Endothelial cell of umbilical vein (primary cell): Measurements from ENCODE around the gene PARD3B. TPM values are rescaled to one million over a fixed set of nuclear protein-coding genes. Genes with fewer than 3 reads are reported as not detected.

Source experiments
- BruUV-seq: library from RNA; stranded (reverse); fragments of 400-500 nt; replicated peaks from 2 replicates; lab custom pipeline; 2021; lab: Mats Ljungman, UMichigan
- CTCF ChIA-PET: fragments of 300-600, 350-600 bp; sonication (Branson Sonifier 250); formaldehyde crosslinking; loops from one replicate; lab custom pipeline; 2021; ENCODE audit warnings: antibody characterized with exemption, inconsistent platforms; lab: Charles Lee
- POLR2A ChIA-PET: fragments of 300-600, 350-600 bp; sonication (Branson Sonifier 250); formaldehyde crosslinking; loops from one replicate; lab custom pipeline; 2021; ENCODE audit warnings: antibody characterized with exemption, inconsistent platforms; lab: Charles Lee
- DNase-seq: peaks from one replicate; pipeline ENCODE4 v3.0.0-alpha.2; 2011; ENCODE audit warnings: low read depth, low spot score
- FAIRE-seq: peaks from 2 replicates; lab custom pipeline; 2011; peaks lifted over from hg19 to GRCh38; lab: Jason Lieb, UNC
- H2AFZ ChIP-seq: 2 replicates; pipeline ENCODE4 v1.6.0; 2012; ENCODE audit warnings: low read depth, low read length, control low read depth, inconsistent platforms
- H3K27ac ChIP-seq: 2 replicates; pipeline ENCODE4 v1.5.1; 2011; ENCODE audit warnings: low read depth, mild to moderate bottlenecking, control low read depth, low read length, moderate library complexity; ENCODE audit not compliant: insufficient read depth
- H3K27me3 ChIP-seq, 2 experiments: 2 replicates each; pipeline versions ENCODE4 v1.6.0 to v1.6.1; 2011; ENCODE audit warnings: low read length in 2 of 2, mixed read lengths in 1 of 2; ENCODE audit not compliant: control insufficient read depth in 2 of 2, insufficient read depth in 2 of 2
- H3K36me3 ChIP-seq, 2 experiments: 2 replicates in 1 of 2; 3 replicates in 1 of 2; pipeline ENCODE4 v1.5.1; 2011; ENCODE audit warnings: low read length in 2 of 2, mild to moderate bottlenecking in 1 of 2, moderate library complexity in 1 of 2; ENCODE audit not compliant: control insufficient read depth in 2 of 2, insufficient read depth in 2 of 2; ENCODE audit errors: extremely low read depth in 1 of 2
- H3K4me1 ChIP-seq: 3 replicates; pipeline ENCODE4 v1.5.1; 2011; ENCODE audit warnings: mild to moderate bottlenecking, low read length; ENCODE audit not compliant: control insufficient read depth, insufficient read depth; ENCODE audit errors: extremely low read depth
- H3K4me2 ChIP-seq: 2 replicates; pipeline ENCODE4 v1.6.1; 2011; ENCODE audit warnings: low read length, control low read depth, mixed read lengths; ENCODE audit not compliant: insufficient read depth
- H3K4me3 ChIP-seq, 3 experiments: fragments of 200-600 bp in 1 of 3; sonication (generic), shearing (Covaris generic) in 1 of 3; replicated peaks in 1 of 3; 2 replicates each; pipeline ENCODE4 v1.5.1; 2011 to 2016; ENCODE audit warnings: control low read depth in 3 of 3, low read length in 3 of 3, mild to moderate bottlenecking in 2 of 3, inconsistent platforms in 1 of 3, low read depth in 1 of 3, moderate library complexity in 1 of 3; ENCODE audit not compliant: insufficient read depth in 1 of 3
- H3K79me2 ChIP-seq: 2 replicates; pipeline ENCODE4 v1.6.0; 2012; ENCODE audit warnings: low read length, inconsistent platforms; ENCODE audit not compliant: control insufficient read depth, insufficient read depth
- H3K9ac ChIP-seq: replicated peaks from 2 replicates; pipeline ENCODE3; 2011; ENCODE audit warnings: low read length, control low read depth; ENCODE audit not compliant: insufficient read depth; ENCODE audit errors: extremely low read depth
- H3K9me1 ChIP-seq: replicated peaks from 3 replicates; pipeline ENCODE4 v1.6.0; 2011; ENCODE audit warnings: mild to moderate bottlenecking, low read length; ENCODE audit not compliant: control insufficient read depth, insufficient read depth; ENCODE audit errors: extremely low read depth
- H3K9me3 ChIP-seq: replicated peaks from 2 replicates; pipeline ENCODE4 v1.5.1; 2012; ENCODE audit warnings: low read length, inconsistent platforms; ENCODE audit not compliant: control insufficient read depth, insufficient read depth
- H4K20me1 ChIP-seq: replicated peaks from 2 replicates; pipeline ENCODE3; 2011; ENCODE audit warnings: mild to moderate bottlenecking, low read length; ENCODE audit not compliant: control insufficient read depth, insufficient read depth; ENCODE audit errors: extremely low read depth
- CTCF ChIP-seq, 2 donors: IDR thresholded peaks; 1 replicate in 1 of 2; 2 replicates in 1 of 2; pipeline ENCODE4 v1.5.1; 2011; ENCODE audit warnings: low read length in 2 of 2, mild to moderate bottlenecking in 2 of 2, moderate library complexity in 2 of 2, control low read depth in 1 of 2, inconsistent platforms in 1 of 2, low read depth in 1 of 2; ENCODE audit not compliant: insufficient read depth in 1 of 2; ENCODE audit errors: extremely low read depth in 1 of 2
- EZH2 ChIP-seq: IDR thresholded peaks from 2 replicates; pipeline ENCODE4 v1.6.1; 2012; ENCODE audit warnings: borderline replicate concordance, low read depth, mild to moderate bottlenecking, moderate library complexity, low read length, inconsistent platforms; ENCODE audit not compliant: severe bottlenecking
- FOS ChIP-seq: IDR thresholded peaks from 2 replicates; pipeline ENCODE4 v1.6.1; 2011; ENCODE audit warnings: mild to moderate bottlenecking, low read length, moderate library complexity, borderline replicate concordance; ENCODE audit not compliant: insufficient read depth
- GATA2 ChIP-seq: IDR thresholded peaks from 2 replicates; pipeline ENCODE4 v1.7.0; 2011; ENCODE audit warnings: low read depth, mild to moderate bottlenecking, moderate library complexity, mixed read lengths, low read length; ENCODE audit not compliant: insufficient read length, insufficient read depth
- JUN ChIP-seq: IDR thresholded peaks from 2 replicates; pipeline ENCODE4 v1.6.1; 2011; ENCODE audit warnings: borderline replicate concordance, low read depth; ENCODE audit not compliant: insufficient read length, insufficient read depth
- MAX ChIP-seq: IDR thresholded peaks from 2 replicates; pipeline ENCODE4 v1.6.1; 2011; ENCODE audit not compliant: insufficient read depth, insufficient read length
- MYC ChIP-seq: IDR thresholded peaks from one replicate; pipeline ENCODE4 v1.6.1; 2011; ENCODE audit warnings: mild to moderate bottlenecking, low read depth, low read length
- POLR2A ChIP-seq: IDR thresholded peaks from 2 replicates; pipeline ENCODE4 v1.6.1; 2012; ENCODE audit warnings: low read depth, mild to moderate bottlenecking, control low read depth, low read length
- POLR2AphosphoS5 ChIP-seq: IDR thresholded peaks from 2 replicates; pipeline ENCODE4 v1.6.1; 2012; ENCODE audit warnings: low read depth, mild to moderate bottlenecking, control low read depth, low read length, moderate library complexity; ENCODE audit not compliant: insufficient read depth
- dilution Hi-C: fragments of 300-500 bp; cut with MboI; formaldehyde crosslinking; loops from one replicate; pipeline ENCODE4 v1.15.0; 2019; ENCODE audit warnings: low sequenced_read_pairs; ENCODE audit not compliant: extremely low pct_ligation_motif_present
- intact Hi-C: fragments of 100-400 bp; cut with micrococcal nuclease; formaldehyde crosslinking; loops from one replicate; pipeline ENCODE4 v1.10.0; 2022
- polyA plus RNA-seq, 4 experiments: library from polyadenylated mRNA; depleted of rRNA in 3 of 4; stranded (reverse) in 3 of 4; unstranded in 1 of 4; fragments of >200 nt; gene quantifications; 2 replicates each; pipeline versions ENCODE4 v1.2.1 to v1.2.3, GENCODE V29; 2011 to 2012; ENCODE audit warnings: missing spikeins in 1 of 4
- total RNA-seq: library from RNA; stranded (reverse); gene quantifications from 2 replicates; pipeline ENCODE4 v1.2.3, GENCODE V29; 2021

The PARD3B gene
- total and polyA plus RNA-seq, 2 donors (not counting 3 experiments of a cell fraction or from before 2014, with no cell fraction given), result 2.2 to 30.9 TPM

GRCh38 chr2:204743393-204743960, 198.2 kb downstream of the PARD3B start:
- Histone ChIP-seq H3K4me3 (no peak overlapping the region), H3K9me3 (no peaks in the 10 kb centered on the region), H3K4me2 (no peak overlapping the region), H3K4me1 (no peaks in the 10 kb centered on the region), H3K27ac (no peak overlapping the region), H3K9me1 (no peaks in the 10 kb centered on the region), H2AFZ (no peak overlapping the region), H3K79me2 (no peaks in the 10 kb centered on the region), H3K36me3 (no peaks in the 10 kb centered on the region), H4K20me1 (no peaks in the 10 kb centered on the region), H3K27me3 (no peaks in the 10 kb centered on the region), H3K9ac (no peak overlapping the region)
- no TSS peak for BruUV-seq
- POLR2A ChIA-PET, result no interaction called here
- FAIRE-seq, result no peak
- intact Hi-C loops, result no loop called here
- DNase-seq, result peak; percentile 61
- CTCF ChIA-PET, result interaction anchor here (0.8 kb wide), 1 partner anchor 19 kb away, joined by 4 read pairs; no protein-coding TSS in a partner anchor
- dilution Hi-C loops, result no loop called here
- TF ChIP-seq POLR2AphosphoS5 (no peak), EZH2 (no peak), MAX (no peak), POLR2A (no peak), JUN (no peak), CTCF (IDR thresholded peaks at IDR 0.05; ENCODE audit: extremely low read depth in 1 of 2, insufficient read depth in 1 of 2, low read depth in 1 of 2, low read length in 2 of 2) (no peak), FOS (no peak), MYC (no peak), GATA2 (no peak)
